Stimulated activated CD4-positive, alpha-beta T cell treated with anti-CD3 and anti-CD28 coated beads, TNF-alpha, amount 100 ng/mL, for 1 hour (primary cell): ENCODE measurements around the gene CNOT4.
"Not testable (repeated sequence)": the region's sequence is repeated elsewhere in the genome, so short reads cannot be mapped to it uniquely, and the experiment has no call there.

ENCODE experiments used
- DNase-seq, 3 donors: peaks; one replicate each; pipeline ENCODE4 v3.0.0-alpha.2; 2020; ENCODE audit warnings: low read depth in 3 of 3, low spot score in 1 of 3

The CNOT4 gene

GRCh38 chr7:135368416-135369186, 141.3 kb downstream of the CNOT4 start:
- DNase-seq = no peak

DNA sequence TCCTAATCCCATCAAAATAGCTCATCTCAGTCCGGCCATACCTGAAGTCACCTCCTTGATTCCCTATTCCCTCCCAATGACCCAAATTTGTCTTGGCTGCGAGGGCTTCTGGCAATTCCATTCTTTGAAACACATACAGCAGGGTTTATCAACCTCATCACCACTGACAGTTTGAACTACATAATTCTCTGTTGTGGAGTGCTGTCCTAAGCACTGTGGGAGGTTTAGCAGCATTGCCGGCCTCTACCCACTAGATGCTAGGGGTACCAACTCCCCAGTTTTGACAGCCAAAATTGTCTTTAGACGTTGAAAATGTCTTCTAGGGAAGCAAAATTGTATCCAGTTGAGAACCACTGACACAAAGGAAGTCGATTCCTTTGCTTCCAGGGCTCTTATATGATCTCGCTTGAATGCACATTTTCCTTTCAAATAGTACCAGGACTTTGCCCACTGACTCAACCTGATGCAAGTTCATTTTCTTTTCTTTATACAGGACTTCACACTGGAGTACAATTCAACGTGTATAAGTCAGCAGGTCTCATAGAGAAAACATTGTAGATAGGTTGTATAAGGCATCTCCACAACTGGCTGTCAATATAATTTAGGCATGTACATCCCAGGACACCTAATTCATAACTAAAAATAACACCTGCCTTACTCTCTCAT, 142.9 kb downstream of the CNOT4 start:
- no peak for DNase-seq

GRCh38 chr7:135365721-135366120, 144.2 kb downstream of the CNOT4 start:
- no peak for DNase-seq

GRCh38 chr7:135364206-135364605, 145.7 kb downstream of the CNOT4 start:
- no peak for DNase-seq

DNA sequence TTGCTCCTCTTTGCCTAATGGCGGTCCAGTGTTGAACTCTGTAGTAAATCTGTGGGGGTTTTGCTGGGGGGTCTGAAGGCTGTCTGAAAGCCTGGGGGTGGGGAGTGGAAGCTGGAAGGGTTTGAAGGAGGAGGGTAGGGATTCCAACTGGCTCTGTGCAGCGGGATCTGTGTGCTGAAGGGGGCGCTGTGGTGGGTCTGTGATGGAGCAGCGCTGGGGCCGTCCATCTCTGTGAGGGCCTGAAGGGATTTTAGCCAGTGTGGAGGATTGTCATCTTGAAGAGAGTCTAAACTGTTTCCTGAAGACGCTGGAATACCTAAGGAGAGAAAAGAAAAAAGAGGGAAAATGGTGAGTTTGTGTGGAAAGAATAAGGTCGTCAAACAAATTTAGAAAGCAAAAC, 147.0 kb downstream of the CNOT4 start:
- DNase-seq = no peak

- DNase-seq = no peak
Measured at GRCh38 chr7:135361788-135362187, 148.1 kb downstream of the CNOT4 start.

DNA sequence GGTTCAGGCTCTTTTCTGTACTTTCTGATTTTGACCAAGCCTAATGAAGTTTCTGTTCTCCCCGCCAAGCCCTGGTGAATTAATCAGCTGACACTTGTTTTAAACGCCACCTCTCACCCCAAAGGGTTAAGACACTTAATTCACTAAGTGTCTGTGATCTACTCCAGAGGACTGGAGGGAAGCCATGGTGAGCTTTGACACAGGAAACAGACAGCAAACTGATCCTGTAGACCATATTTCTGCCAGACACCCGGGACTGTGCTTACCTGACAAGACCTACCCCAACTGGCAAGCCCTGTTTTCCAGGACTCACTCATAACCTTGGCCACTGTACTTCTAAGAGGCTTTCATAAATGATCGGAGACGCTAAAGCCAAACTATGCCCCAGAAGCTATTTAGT, 150.3 kb downstream of the CNOT4 start:
- no peak for DNase-seq

- no peak for DNase-seq
Measured at GRCh38 chr7:135355377-135356048, 154.4 kb downstream of the CNOT4 start.

- DNase-seq = no peak
Measured at GRCh38 chr7:135353832-135354231, 156.1 kb downstream of the CNOT4 start.

- DNase-seq = no peak
Measured at GRCh38 chr7:135352285-135352684, 157.6 kb downstream of the CNOT4 start.

DNA sequence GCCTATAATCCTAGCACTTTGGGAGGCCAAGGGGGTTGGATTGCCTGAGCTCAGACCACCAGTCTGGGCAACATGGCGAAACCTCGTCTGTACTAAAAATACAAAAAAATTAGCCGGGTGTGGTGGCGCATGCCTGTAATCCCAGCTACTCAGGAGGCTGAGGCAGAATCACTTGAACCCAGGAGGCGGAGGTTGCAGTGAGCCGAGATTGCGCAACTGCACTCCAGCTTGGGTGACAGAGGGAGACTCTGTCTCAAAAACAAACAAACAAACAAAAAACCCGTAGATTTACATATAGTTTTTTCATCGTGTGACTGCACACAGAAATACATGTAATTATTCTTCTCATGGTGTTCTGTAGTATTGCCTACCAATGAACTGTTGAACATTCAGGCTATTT, 158.8 kb downstream of the CNOT4 start:
- not testable (repeated sequence) for DNase-seq

DNA sequence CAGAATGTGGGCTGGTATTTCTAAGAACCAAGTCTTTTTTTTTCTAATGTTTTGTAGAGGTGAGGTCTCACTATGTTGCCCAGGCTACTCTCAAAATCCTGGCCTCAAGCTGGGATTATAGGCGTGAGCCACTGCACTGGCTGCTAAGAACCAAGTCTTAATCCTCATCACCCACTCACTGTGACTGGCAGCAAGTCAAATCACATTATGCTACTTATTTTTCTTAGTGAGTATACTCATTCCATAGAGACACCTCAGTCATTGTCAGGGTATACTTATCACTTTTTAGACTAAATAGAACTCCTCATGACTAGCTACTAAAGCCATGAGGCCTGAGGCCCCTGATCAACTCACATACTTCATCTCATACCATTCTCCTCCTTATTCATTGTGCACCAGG, 160.2 kb downstream of the CNOT4 start:
- DNase-seq = no peak

- DNase-seq = no peak
Measured at GRCh38 chr7:135348493-135348892, 161.4 kb downstream of the CNOT4 start.

DNA sequence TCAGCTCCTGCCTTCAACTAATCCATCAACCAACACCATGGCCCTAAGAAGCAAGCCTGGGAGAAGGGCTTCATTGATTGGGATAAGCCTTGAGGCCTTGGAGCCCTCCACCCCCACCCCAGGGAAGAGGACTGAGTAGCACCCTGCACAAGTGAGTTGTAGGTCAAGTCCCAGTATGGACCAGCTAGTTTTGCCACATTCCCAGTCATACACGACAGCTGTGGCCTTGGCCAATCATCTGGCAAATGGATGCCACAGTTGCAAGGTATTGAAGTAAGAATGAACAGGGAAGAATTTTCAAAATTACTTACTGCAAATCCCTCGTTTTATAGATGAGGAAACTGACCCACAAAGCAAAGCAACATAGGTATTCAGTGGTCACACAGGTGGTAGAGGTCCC, 166.5 kb downstream of the CNOT4 start:
- no peak for DNase-seq

GRCh38 chr7:135342887-135343286, 167.0 kb downstream of the CNOT4 start:
- DNase-seq = no peak

DNA sequence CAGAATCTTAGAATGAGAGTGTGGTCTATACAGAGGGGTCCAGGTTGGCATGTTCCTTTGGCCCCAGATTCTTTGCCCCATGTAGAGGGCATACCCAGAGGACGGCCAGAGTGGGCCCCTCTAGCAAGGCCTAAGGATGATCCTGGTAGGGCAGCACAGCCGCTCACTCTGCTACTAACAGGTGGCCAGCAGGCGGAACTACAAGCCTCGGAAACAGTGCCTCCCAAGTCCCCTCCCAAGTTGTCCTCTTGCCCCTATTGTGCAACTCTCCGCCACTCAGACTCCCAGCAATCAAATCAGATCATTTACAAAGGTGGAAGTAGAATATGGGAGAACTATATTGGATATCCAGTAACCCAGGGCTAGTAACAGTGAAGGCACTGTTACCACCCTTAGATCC, 168.9 kb downstream of the CNOT4 start:
- no peak for DNase-seq

GRCh38 chr7:135337977-135338550, 171.8 kb downstream of the CNOT4 start:
- DNase-seq = no peak

- no peak for DNase-seq
Measured at GRCh38 chr7:135337506-135337905, 172.4 kb downstream of the CNOT4 start.

DNA sequence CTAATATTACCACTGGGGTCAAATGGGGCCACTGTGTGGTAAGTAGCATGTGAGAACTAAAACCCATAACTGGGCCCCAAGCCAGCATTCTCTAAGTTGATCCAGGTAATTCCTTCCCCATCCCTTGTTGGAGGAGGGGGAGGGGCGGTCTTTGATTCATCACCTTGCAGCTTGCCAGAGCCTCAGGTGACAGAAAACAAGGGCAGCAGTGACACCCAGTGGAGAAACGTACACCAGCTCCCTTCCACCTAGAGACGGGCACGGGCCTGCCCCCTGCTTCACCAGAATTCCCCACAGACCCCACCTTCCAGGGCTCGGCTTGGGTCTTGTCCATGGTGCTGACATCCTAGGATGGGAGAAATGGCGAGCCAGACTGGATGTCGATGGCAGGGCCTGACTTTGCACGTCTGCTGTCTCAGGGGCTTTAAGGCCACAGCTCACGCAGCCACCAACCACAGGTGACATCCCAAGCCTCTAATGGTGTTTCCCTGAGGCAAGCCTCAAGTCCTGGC, 174.2 kb downstream of the CNOT4 start:
- no peak for DNase-seq

- DNase-seq = no peak
Measured at GRCh38 chr7:135334830-135335543, 174.9 kb downstream of the CNOT4 start.

DNA sequence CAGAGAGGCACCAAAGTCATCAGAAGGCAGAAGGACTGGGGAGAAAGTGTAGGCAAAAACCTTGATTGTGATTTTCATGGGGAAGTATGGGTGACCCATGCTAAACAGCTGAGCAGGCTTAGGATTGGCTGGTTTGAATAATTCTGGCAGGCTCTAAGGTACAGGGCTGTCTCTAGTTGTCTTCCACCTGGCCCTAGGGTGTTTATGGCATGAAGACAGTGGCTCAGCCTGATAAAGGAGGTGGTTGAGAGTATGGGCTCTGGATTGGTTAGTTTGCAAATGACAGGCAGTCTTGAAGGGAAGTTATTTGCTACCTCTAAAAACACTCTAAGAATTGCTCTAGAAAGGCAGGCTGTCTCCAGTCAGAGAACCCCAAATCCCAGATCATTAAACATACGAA, 176.0 kb downstream of the CNOT4 start:
- DNase-seq = no peak
